HCT116 (cell line): Measurements from ENCODE around the gene TNNC1. TPM values are rescaled to one million over a fixed set of nuclear protein-coding genes. Genes with fewer than 3 reads are reported as not detected.

ENCODE experiments used
- ATAC-seq: fragments of 200-7000 bp; cut with Tn5 transposase; 2 replicates; pipeline ENCODE4 v1.9.1; 2020; ENCODE audit warnings: mild to moderate bottlenecking, moderate library complexity
- BruUV-seq: library from RNA; stranded (reverse); fragments of 400-500 nt; replicated peaks from 2 replicates; lab custom pipeline; 2021; lab: Mats Ljungman, UMichigan
- CTCF ChIA-PET: fragments of 300-600 bp; sonication (Branson Sonifier 250); formaldehyde crosslinking; loops from one replicate; lab custom pipeline; 2021; ENCODE audit warnings: antibody characterized with exemption; lab: Charles Lee
- POLR2A ChIA-PET: fragments of 300-600, 350-600 bp; sonication (Branson Sonifier 250); formaldehyde crosslinking; loops from one replicate; lab custom pipeline; 2021; ENCODE audit warnings: antibody characterized with exemption; lab: Charles Lee
- RAD21 ChIA-PET, 2 experiments: fragments of 300-600 bp; sonication (Branson Sonifier 250); formaldehyde crosslinking; loops; one replicate each; lab custom pipeline; 2023; ENCODE audit warnings: low total read pairs in 2 of 2; ENCODE audit not compliant: uncharacterized antibody in 2 of 2, unreplicated experiment in 2 of 2, low non-redundant PET in 1 of 2; lab: Charles Lee
- DNase-seq: peaks from one replicate; pipeline ENCODE4 v3.0.0-alpha.2; 2010; ENCODE audit warnings: low read depth, low spot score
- H2AFZ ChIP-seq: fragments of 200-600 bp; shearing (Covaris generic), sonication (generic); 2 replicates; pipeline ENCODE4 v1.6.1; 2017; ENCODE audit warnings: low read depth, mixed run types, mixed read lengths, antibody characterized with exemption, low read length; ENCODE audit not compliant: poor library complexity, severe bottlenecking
- H3K27ac ChIP-seq: 2 replicates; pipeline ENCODE4 v1.5.1; 2012; ENCODE audit warnings: low read depth, low read length
- H3K27me3 ChIP-seq: fragments of 200-600 bp; sonication (generic); 2 replicates; pipeline ENCODE4 v1.6.1; 2016; ENCODE audit warnings: mixed run types, low read length, mixed read lengths; ENCODE audit not compliant: insufficient read depth
- H3K36me3 ChIP-seq, 2 experiments: fragments of 200-500 bp in 1 of 2; fragments of 200-600 bp in 1 of 2; sonication (Bioruptor generic) in 1 of 2; sonication (generic) in 1 of 2; 2 replicates each; pipeline versions ENCODE4 v1.5.1 to v1.6.1; 2014 to 2016; ENCODE audit warnings: low read length in 2 of 2, inconsistent platforms in 1 of 2, mixed read lengths in 1 of 2, mixed run types in 1 of 2; ENCODE audit not compliant: insufficient read depth in 2 of 2, control insufficient read depth in 1 of 2
- H3K4me1 ChIP-seq, 2 experiments: fragments of 200-600 bp in 1 of 2; sonication (generic) in 1 of 2; 2 replicates each; pipeline versions ENCODE4 v1.5.1 to v1.6.1; 2012 to 2017; ENCODE audit warnings: low read length in 2 of 2, inconsistent platforms in 1 of 2, mild to moderate bottlenecking in 1 of 2, mixed read lengths in 1 of 2, mixed run types in 1 of 2, moderate library complexity in 1 of 2; ENCODE audit not compliant: insufficient read depth in 2 of 2, control insufficient read depth in 1 of 2
- H3K4me2 ChIP-seq: fragments of 200-600 bp; sonication (generic); 2 replicates; pipeline ENCODE4 v1.6.1; 2017; ENCODE audit warnings: mixed run types, low read length, mixed read lengths
- H3K4me3 ChIP-seq, 2 experiments: fragments of 200-600 bp in 1 of 2; sonication (generic) in 1 of 2; replicated peaks in 1 of 2; 2 replicates each; pipeline ENCODE4 v1.5.1; 2011 to 2016; ENCODE audit warnings: low read length in 2 of 2, control low read depth in 1 of 2, low read depth in 1 of 2, mild to moderate bottlenecking in 1 of 2, mixed read lengths in 1 of 2, mixed run types in 1 of 2
- H3K79me2 ChIP-seq: fragments of 200-600 bp; sonication (generic); 2 replicates; pipeline ENCODE4 v1.6.1; 2017; ENCODE audit warnings: mild to moderate bottlenecking, mixed run types, low read length, moderate library complexity, mixed read lengths; ENCODE audit not compliant: insufficient read depth
- H3K9ac ChIP-seq: fragments of 200-600 bp; sonication (generic); 2 replicates; pipeline ENCODE4 v1.6.1; 2016; ENCODE audit warnings: low read length, mixed read lengths
- H3K9me2 ChIP-seq: fragments of 200-600 bp; sonication (generic), shearing (Covaris generic); 2 replicates; pipeline ENCODE4 v1.6.1; 2017; ENCODE audit warnings: mixed run types, mild to moderate bottlenecking, moderate library complexity; ENCODE audit not compliant: insufficient read depth
- H3K9me3 ChIP-seq, 2 experiments: fragments of 200-500 bp in 1 of 2; fragments of 200-600 bp in 1 of 2; sonication (Bioruptor generic) in 1 of 2; sonication (generic) in 1 of 2; 2 replicates each; pipeline ENCODE4 v1.6.1; 2014 to 2017; ENCODE audit warnings: low read length in 2 of 2, mixed read lengths in 2 of 2, inconsistent platforms in 1 of 2, low read depth in 1 of 2, mild to moderate bottlenecking in 1 of 2, mixed run types in 1 of 2, moderate library complexity in 1 of 2; ENCODE audit not compliant: control insufficient read depth in 1 of 2, insufficient read depth in 1 of 2
- H4K20me1 ChIP-seq: fragments of 200-600 bp; sonication (generic), shearing (Covaris generic); 2 replicates; pipeline ENCODE4 v1.6.1; 2017; ENCODE audit warnings: mixed run types, mild to moderate bottlenecking, moderate library complexity; ENCODE audit not compliant: insufficient read depth
- CBX3 ChIP-seq: IDR thresholded peaks from 2 replicates; pipeline ENCODE4 v1.6.1; 2012; ENCODE audit warnings: low read depth
- CEBPB ChIP-seq: IDR thresholded peaks from 2 replicates; pipeline ENCODE4 v1.6.1; 2012; ENCODE audit warnings: low read depth
- EGR1 ChIP-seq: IDR thresholded peaks from 2 replicates; pipeline ENCODE4 v1.6.1; 2012; ENCODE audit warnings: low read depth
- ELF1 ChIP-seq: IDR thresholded peaks from 2 replicates; pipeline ENCODE4 v1.6.1; 2012; ENCODE audit warnings: low read depth, borderline replicate concordance
- EZH2 ChIP-seq: fragments of 200-600 bp; sonication (generic); IDR thresholded peaks from 2 replicates; pipeline ENCODE4 v1.6.1; 2017; ENCODE audit warnings: antibody characterized with exemption, mixed run types
- EZH2phosphoT487 ChIP-seq: fragments of 200-600 bp; IDR thresholded peaks from 2 replicates; pipeline ENCODE4 v1.6.1; 2018; ENCODE audit warnings: antibody characterized with exemption, borderline replicate concordance
- FOSL1 ChIP-seq: IDR thresholded peaks from 2 replicates; pipeline ENCODE4 v1.6.1; 2012; ENCODE audit warnings: low read depth
- POLR2A ChIP-seq: IDR thresholded peaks from 2 replicates; pipeline ENCODE4 v1.7.0; 2011; ENCODE audit warnings: borderline replicate concordance; ENCODE audit not compliant: insufficient read depth, insufficient read length; ENCODE audit errors: extremely low read depth
- REST ChIP-seq: IDR thresholded peaks from 2 replicates; pipeline ENCODE4 v1.6.1; 2012; ENCODE audit warnings: low read depth
- TCF7L2 ChIP-seq: IDR thresholded peaks from 2 replicates; pipeline ENCODE4 v1.7.0; 2011; ENCODE audit warnings: borderline replicate concordance, inconsistent platforms; ENCODE audit not compliant: insufficient read depth, insufficient read length; ENCODE audit errors: extremely low read depth
- intact Hi-C: fragments of 100-400 bp; cut with micrococcal nuclease; formaldehyde crosslinking; loops from 2 replicates; pipeline ENCODE4 v1.10.0; 2022
- total RNA-seq: library from RNA; stranded (reverse); gene quantifications from one replicate; pipeline ENCODE4 v1.2.1, GENCODE V29; 2021; ENCODE audit not compliant: unreplicated experiment
- TF ChIP-seq, protein P1 (sequence below), 3 experiments: fragments of 200-600 bp in 1 of 3; sonication (generic) in 1 of 3; IDR thresholded peaks in 2 of 3; conservative IDR thresholded peaks in 1 of 3; 2 replicates each; pipeline ENCODE4 v1.5.1; 2012 to 2017; ENCODE audit warnings: low read depth in 2 of 3, low read length in 2 of 3, antibody characterized with exemption in 1 of 3, borderline replicate concordance in 1 of 3, control low read depth in 1 of 3, mild to moderate bottlenecking in 1 of 3, mixed read lengths in 1 of 3, mixed run types in 1 of 3, moderate library complexity in 1 of 3; ENCODE audit not compliant: insufficient read depth in 1 of 3

The TNNC1 gene
- total RNA-seq, 1 experiment from 2014 or later = 2.2 TPM

GRCh38 chr3:52442409-52443267 is 11.2 kb downstream of the TNNC1 start (continued):
- TF ChIP-seq REST (no peak), EGR1 (no peak), ELF1 (no peak), EZH2phosphoT487 (no peak), EZH2 (no peak), POLR2A (no peak), FOSL1 (no peak)

- H4K20me1 ChIP-seq = no peaks in the 10 kb centered on the region
- H3K27me3 ChIP-seq = no peaks in the 10 kb centered on the region
- no peak overlapping the region for H3K9ac ChIP-seq
- H3K9me2 ChIP-seq = no peaks in the 10 kb centered on the region
- H3K36me3 ChIP-seq = no peaks in the 10 kb centered on the region
- no peaks in the 10 kb centered on the region for H3K79me2 ChIP-seq
- no peak overlapping the region for H3K4me3 ChIP-seq
- H3K4me2 ChIP-seq = no peak overlapping the region
- BruUV-seq = no TSS peak
- intact Hi-C loops = no loop called here
- H3K27ac ChIP-seq = no peak overlapping the region
- no peak for DNase-seq
- RAD21 ChIA-PET = no interaction called here
- H2AFZ ChIP-seq = no peak overlapping the region
- CTCF ChIA-PET = no interaction called here
- no peaks in the 10 kb centered on the region for H3K9me3 ChIP-seq
- ATAC-seq = no peak
- TF ChIP-seq TCF7L2 (no peak), EZH2 (no peak), EZH2phosphoT487 (no peak), POLR2A (no peak), CBX3 (no peak), EGR1 (no peak), CEBPB (no peak)
- TF ChIP-seq, protein P1, sequence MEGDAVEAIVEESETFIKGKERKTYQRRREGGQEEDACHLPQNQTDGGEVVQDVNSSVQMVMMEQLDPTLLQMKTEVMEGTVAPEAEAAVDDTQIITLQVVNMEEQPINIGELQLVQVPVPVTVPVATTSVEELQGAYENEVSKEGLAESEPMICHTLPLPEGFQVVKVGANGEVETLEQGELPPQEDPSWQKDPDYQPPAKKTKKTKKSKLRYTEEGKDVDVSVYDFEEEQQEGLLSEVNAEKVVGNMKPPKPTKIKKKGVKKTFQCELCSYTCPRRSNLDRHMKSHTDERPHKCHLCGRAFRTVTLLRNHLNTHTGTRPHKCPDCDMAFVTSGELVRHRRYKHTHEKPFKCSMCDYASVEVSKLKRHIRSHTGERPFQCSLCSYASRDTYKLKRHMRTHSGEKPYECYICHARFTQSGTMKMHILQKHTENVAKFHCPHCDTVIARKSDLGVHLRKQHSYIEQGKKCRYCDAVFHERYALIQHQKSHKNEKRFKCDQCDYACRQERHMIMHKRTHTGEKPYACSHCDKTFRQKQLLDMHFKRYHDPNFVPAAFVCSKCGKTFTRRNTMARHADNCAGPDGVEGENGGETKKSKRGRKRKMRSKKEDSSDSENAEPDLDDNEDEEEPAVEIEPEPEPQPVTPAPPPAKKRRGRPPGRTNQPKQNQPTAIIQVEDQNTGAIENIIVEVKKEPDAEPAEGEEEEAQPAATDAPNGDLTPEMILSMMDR (IDR thresholded peaks at IDR 0.05 in 2 of 3, conservative IDR thresholded peaks at IDR 0.05 in 1 of 3; ENCODE audit: borderline replicate concordance in 1 of 3, insufficient read depth in 1 of 3, low read depth in 2 of 3, low read length in 2 of 3) = no peak
- TF ChIP-seq, all 23 proteins: peak for 0
- POLR2A ChIA-PET = no interaction called here
- peaks cover 2 to 16% of the 10 kb centered on the region in 2 experiments; a peak in 3 of 4 replicates for H3K4me1 ChIP-seq
These were observed 12.0 kb downstream of the TNNC1 start for GRCh38 chr3:52441772-52442332.
